ENCODE measurements around the gene XXYLT1. TPM values are rescaled to one million over a fixed set of nuclear protein-coding genes. Genes with fewer than 3 reads are reported as not detected.

Gene XXYLT1
- polyA plus RNA-seq, 4 donors: 0.81 to 11.7 (median 4.6) TPM

- Histone ChIP-seq H3K27ac (ENCODE audit: low read depth in 1 of 3, low read length in 2 of 3) (peak overlapping the region in 1 of 3 donors; percentile 55), H3K36me3 (ENCODE audit: control insufficient read depth in 3 of 3, insufficient read depth in 2 of 3, low read depth in 1 of 3, low read length in 3 of 3) (peaks cover 0 to 30% (median 2%) of the 10 kb centered on the region in 3 donors), H3K9me3 (ENCODE audit: control insufficient read depth in 2 of 2, insufficient read depth in 1 of 2, low read depth in 1 of 2, low read length in 1 of 2) (no peaks in the 10 kb centered on the region), H3K27me3 (ENCODE audit: control insufficient read depth in 3 of 3, insufficient read depth in 3 of 3, low read length in 3 of 3) (no peaks in the 10 kb centered on the region), H3K4me1 (ENCODE audit: control insufficient read depth in 3 of 3, insufficient read depth in 2 of 3, low read depth in 1 of 3, low read length in 2 of 3) (peaks cover 0 to 23% (median 2%) of the 10 kb centered on the region in 3 donors), H3K4me3 (ENCODE audit: low read depth in 1 of 3, low read length in 3 of 3) (no peak overlapping the region)
- WGBS, 3 donors: 73 to 89% (median 84%) methylated on average over 19 of the region's 19 CpGs
- FAIRE-seq: no peak
- DNase-seq: no peak
Observed at GRCh38 chr3:195071011-195071728, 199.8 kb downstream of the XXYLT1 start.

- no peak for FAIRE-seq
Observed at GRCh38 chr3:195070336-195070735, 200.6 kb downstream of the XXYLT1 start.

GRCh38 chr3:195069501-195070251 is 201.3 kb downstream of the XXYLT1 start:
- FAIRE-seq: no peak
- no peaks in the 10 kb centered on the region for H3K9me3 ChIP-seq (ENCODE audit: control insufficient read depth in 2 of 2, insufficient read depth in 1 of 2, low read depth in 1 of 2, low read length in 1 of 2)
- DNase-seq: no peak
- no peaks in the 10 kb centered on the region for H3K27me3 ChIP-seq (ENCODE audit: control insufficient read depth in 3 of 3, insufficient read depth in 3 of 3, low read length in 3 of 3)
- WGBS, 3 donors: 94 to 96% (median 94%) methylated on average over 33 of the region's 33 CpGs
- no peak overlapping the region for H3K27ac ChIP-seq (ENCODE audit: low read depth in 1 of 3, low read length in 2 of 3)
- peaks cover 0 to 29% (median 2%) of the 10 kb centered on the region in 3 donors for H3K36me3 ChIP-seq (ENCODE audit: control insufficient read depth in 3 of 3, insufficient read depth in 2 of 3, low read depth in 1 of 3, low read length in 3 of 3)
- H3K4me1 ChIP-seq (ENCODE audit: control insufficient read depth in 3 of 3, insufficient read depth in 2 of 3, low read depth in 1 of 3, low read length in 2 of 3): peaks cover 0 to 24% (median 2%) of the 10 kb centered on the region in 3 donors
- no peak overlapping the region for H3K4me3 ChIP-seq (ENCODE audit: low read depth in 1 of 3, low read length in 3 of 3)

More at GRCh38 chr3:195070336-195070735, 200.6 kb downstream of the XXYLT1 start:
- Histone ChIP-seq H3K27me3 (ENCODE audit: control insufficient read depth in 3 of 3, insufficient read depth in 3 of 3, low read length in 3 of 3) (no peaks in the 10 kb centered on the region), H3K4me1 (ENCODE audit: control insufficient read depth in 3 of 3, insufficient read depth in 2 of 3, low read depth in 1 of 3, low read length in 2 of 3) (peaks cover 0 to 23% (median 2%) of the 10 kb centered on the region in 3 donors), H3K9me3 (ENCODE audit: control insufficient read depth in 2 of 2, insufficient read depth in 1 of 2, low read depth in 1 of 2, low read length in 1 of 2) (no peaks in the 10 kb centered on the region), H3K27ac (ENCODE audit: low read depth in 1 of 3, low read length in 2 of 3) (peak overlapping the region in 2 of 3 donors; percentile 55 to 67), H3K36me3 (ENCODE audit: control insufficient read depth in 3 of 3, insufficient read depth in 2 of 3, low read depth in 1 of 3, low read length in 3 of 3) (peaks cover 0 to 29% (median 2%) of the 10 kb centered on the region in 3 donors), H3K4me3 (ENCODE audit: low read depth in 1 of 3, low read length in 3 of 3) (no peak overlapping the region)
- DNase-seq: peak; percentile 78 to 91
- WGBS, 3 donors: 20 to 72% (median 37%) methylated on average over 6 of the region's 6 CpGs

GRCh38 chr3:195068084-195069080 is 202.6 kb downstream of the XXYLT1 start:
- Histone ChIP-seq H3K27ac (ENCODE audit: low read depth in 1 of 3, low read length in 2 of 3) (no peak overlapping the region), H3K36me3 (ENCODE audit: control insufficient read depth in 3 of 3, insufficient read depth in 2 of 3, low read depth in 1 of 3, low read length in 3 of 3) (peaks cover 0 to 26% (median 2%) of the 10 kb centered on the region in 3 donors), H3K27me3 (ENCODE audit: control insufficient read depth in 3 of 3, insufficient read depth in 3 of 3, low read length in 3 of 3) (no peaks in the 10 kb centered on the region), H3K4me1 (ENCODE audit: control insufficient read depth in 3 of 3, insufficient read depth in 2 of 3, low read depth in 1 of 3, low read length in 2 of 3) (peaks cover 0 to 37% (median 2%) of the 10 kb centered on the region in 3 donors), H3K4me3 (ENCODE audit: low read depth in 1 of 3, low read length in 3 of 3) (no peak overlapping the region), H3K9me3 (ENCODE audit: control insufficient read depth in 2 of 2, insufficient read depth in 1 of 2, low read depth in 1 of 2, low read length in 1 of 2) (no peaks in the 10 kb centered on the region)
- FAIRE-seq (no peak), DNase-seq (no peak)
- WGBS, 3 donors: 90 to 94% (median 93%) methylated on average over 18 of the region's 18 CpGs

GRCh38 chr3:195066441-195066841 is 204.5 kb downstream of the XXYLT1 start:
- Histone ChIP-seq H3K27me3 (ENCODE audit: control insufficient read depth in 3 of 3, insufficient read depth in 3 of 3, low read length in 3 of 3) (no peaks in the 10 kb centered on the region), H3K4me1 (ENCODE audit: control insufficient read depth in 3 of 3, insufficient read depth in 2 of 3, low read depth in 1 of 3, low read length in 2 of 3) (peaks cover 0 to 37% (median 2%) of the 10 kb centered on the region in 3 donors), H3K27ac (ENCODE audit: low read depth in 1 of 3, low read length in 2 of 3) (no peak overlapping the region), H3K4me3 (ENCODE audit: low read depth in 1 of 3, low read length in 3 of 3) (no peak overlapping the region), H3K9me3 (ENCODE audit: control insufficient read depth in 2 of 2, insufficient read depth in 1 of 2, low read depth in 1 of 2, low read length in 1 of 2) (no peaks in the 10 kb centered on the region), H3K36me3 (ENCODE audit: control insufficient read depth in 3 of 3, insufficient read depth in 2 of 3, low read depth in 1 of 3, low read length in 3 of 3) (peaks cover 0 to 18% (median 2%) of the 10 kb centered on the region in 3 donors)
- FAIRE-seq: no peak
- 95 to 99% (median 98%) methylated on average over 16 of the region's 16 CpGs for whole genome bisulfite sequencing, 3 donors
- no peak for DNase-seq

GRCh38 chr3:195065864-195066185 is 205.1 kb downstream of the XXYLT1 start:
- no peak overlapping the region for H3K27ac ChIP-seq (ENCODE audit: low read depth in 1 of 3, low read length in 2 of 3)
- no peaks in the 10 kb centered on the region for H3K27me3 ChIP-seq (ENCODE audit: control insufficient read depth in 3 of 3, insufficient read depth in 3 of 3, low read length in 3 of 3)
- peaks cover 0 to 18% (median 2%) of the 10 kb centered on the region in 3 donors for H3K36me3 ChIP-seq (ENCODE audit: control insufficient read depth in 3 of 3, insufficient read depth in 2 of 3, low read depth in 1 of 3, low read length in 3 of 3)
- DNase-seq (no peak), FAIRE-seq (no peak)
- no peaks in the 10 kb centered on the region for H3K9me3 ChIP-seq (ENCODE audit: control insufficient read depth in 2 of 2, insufficient read depth in 1 of 2, low read depth in 1 of 2, low read length in 1 of 2)
- no peak overlapping the region for H3K4me3 ChIP-seq (ENCODE audit: low read depth in 1 of 3, low read length in 3 of 3)
- H3K4me1 ChIP-seq (ENCODE audit: control insufficient read depth in 3 of 3, insufficient read depth in 2 of 3, low read depth in 1 of 3, low read length in 2 of 3): peaks cover 0 to 31% (median 2%) of the 10 kb centered on the region in 3 donors
- 97 to 100% (median 98%) methylated on average over 13 of the region's 13 CpGs for WGBS, 3 donors

GRCh38 chr3:195065142-195065863 is 205.7 kb downstream of the XXYLT1 start:
- Histone ChIP-seq H3K27me3 (ENCODE audit: control insufficient read depth in 3 of 3, insufficient read depth in 3 of 3, low read length in 3 of 3) (no peaks in the 10 kb centered on the region), H3K4me3 (ENCODE audit: low read depth in 1 of 3, low read length in 3 of 3) (no peak overlapping the region), H3K9me3 (ENCODE audit: control insufficient read depth in 2 of 2, insufficient read depth in 1 of 2, low read depth in 1 of 2, low read length in 1 of 2) (no peaks in the 10 kb centered on the region), H3K4me1 (ENCODE audit: control insufficient read depth in 3 of 3, insufficient read depth in 2 of 3, low read depth in 1 of 3, low read length in 2 of 3) (peaks cover 0 to 27% (median 2%) of the 10 kb centered on the region in 3 donors), H3K27ac (ENCODE audit: low read depth in 1 of 3, low read length in 2 of 3) (no peak overlapping the region), H3K36me3 (ENCODE audit: control insufficient read depth in 3 of 3, insufficient read depth in 2 of 3, low read depth in 1 of 3, low read length in 3 of 3) (peaks cover 0 to 18% (median 2%) of the 10 kb centered on the region in 3 donors)
- WGBS, 3 donors: 94 to 98% (median 96%) methylated on average over 37 to 42 of the region's 42 CpGs
- no peak for FAIRE-seq
- no peak for DNase-seq

Measured in small intestine (tissue), 7 donors.